Stimulated activated CD4-positive, alpha-beta T cell treated with anti-CD3 and anti-CD28 coated beads, Interleukin-12 subunit alpha, Interleukin-12 subunit beta, amount 100 ng/mL, for 4 hours (primary cell): ENCODE data around the gene HDAC1.
"Not testable (repeated sequence)": the region's sequence is repeated elsewhere in the genome, so short reads cannot be mapped to it uniquely, and the experiment has no call there.

ENCODE experiments used
- DNase-seq: peaks from one replicate; pipeline ENCODE4 v3.0.0-alpha.2; 2020

The HDAC1 gene

GRCh38 chr1:32274646-32275340 is 17.1 kb upstream of the HDAC1 start:
- no peak for DNase-seq

GRCh38 chr1:32275424-32275823 is 16.5 kb upstream of the HDAC1 start:
- DNase-seq: no peak

GRCh38 chr1:32276032-32276782 is 15.7 kb upstream of the HDAC1 start:
- no peak for DNase-seq

DNA sequence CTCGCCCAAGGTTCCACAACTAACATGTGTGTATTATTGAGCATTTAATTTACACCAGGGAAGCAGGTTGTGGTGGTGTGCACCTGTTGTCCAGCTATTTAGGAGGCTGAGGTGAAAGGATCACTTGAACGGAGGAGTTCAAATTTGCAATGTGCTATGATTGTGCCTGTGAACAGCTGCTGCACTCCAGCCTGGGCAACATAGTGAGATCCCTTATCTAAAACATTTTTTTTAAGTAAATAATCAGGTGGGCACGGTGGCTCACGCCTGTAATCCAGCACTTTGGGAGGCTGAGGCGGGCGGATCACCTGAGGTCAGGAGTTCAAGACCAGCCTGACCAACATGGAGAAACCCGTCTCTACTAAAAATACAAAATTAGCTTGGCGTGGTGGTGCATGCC is 7.1 kb upstream of the HDAC1 start:
- not testable (repeated sequence) for DNase-seq

DNA sequence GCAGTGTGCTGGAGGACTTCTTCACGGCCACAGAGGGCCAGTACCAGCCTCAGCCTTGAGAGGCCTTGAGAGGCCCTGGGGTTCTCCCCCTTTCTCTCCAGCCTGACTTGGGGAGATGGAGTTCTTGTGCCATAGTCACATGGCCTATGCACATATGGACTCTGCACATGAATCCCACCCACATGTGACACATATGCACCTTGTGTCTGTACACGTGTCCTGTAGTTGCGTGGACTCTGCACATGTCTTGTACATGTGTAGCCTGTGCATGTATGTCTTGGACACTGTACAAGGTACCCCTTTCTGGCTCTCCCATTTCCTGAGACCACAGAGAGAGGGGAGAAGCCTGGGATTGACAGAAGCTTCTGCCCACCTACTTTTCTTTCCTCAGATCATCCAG is 6.2 kb upstream of the HDAC1 start:
- DNase-seq: no peak

- no peak for DNase-seq
Observed at GRCh38 chr1:32286763-32287162, 5.1 kb upstream of the HDAC1 start.

- no peak for DNase-seq
Observed at GRCh38 chr1:32289256-32289655, 2.6 kb upstream of the HDAC1 start.

- no peak for DNase-seq
Observed at GRCh38 chr1:32291145-32291707, 657 bp upstream of the HDAC1 start.

GRCh38 chr1:32298211-32298610 is 6.3 kb downstream of the HDAC1 start:
- not testable (repeated sequence) for DNase-seq

DNA sequence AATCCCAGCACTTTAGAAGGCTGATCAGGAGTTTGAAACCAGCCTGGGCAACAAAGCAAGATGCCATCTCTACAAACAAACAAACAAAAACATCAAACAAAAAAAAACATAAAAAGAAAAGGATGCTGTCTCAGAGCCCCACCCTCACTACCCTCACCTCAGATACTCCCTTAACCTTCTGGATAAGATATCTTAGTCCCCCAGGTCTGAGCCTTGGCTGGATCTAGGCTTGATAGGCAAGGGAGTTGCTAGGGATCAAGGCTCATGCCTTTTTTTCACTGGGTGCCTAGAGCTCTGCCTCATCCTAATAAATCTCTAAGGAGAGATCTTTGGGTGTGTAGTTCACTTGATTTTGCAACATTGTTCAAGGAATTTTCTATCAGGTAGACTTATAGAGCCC is 7.4 kb downstream of the HDAC1 start:
- DNase-seq: no peak

DNA sequence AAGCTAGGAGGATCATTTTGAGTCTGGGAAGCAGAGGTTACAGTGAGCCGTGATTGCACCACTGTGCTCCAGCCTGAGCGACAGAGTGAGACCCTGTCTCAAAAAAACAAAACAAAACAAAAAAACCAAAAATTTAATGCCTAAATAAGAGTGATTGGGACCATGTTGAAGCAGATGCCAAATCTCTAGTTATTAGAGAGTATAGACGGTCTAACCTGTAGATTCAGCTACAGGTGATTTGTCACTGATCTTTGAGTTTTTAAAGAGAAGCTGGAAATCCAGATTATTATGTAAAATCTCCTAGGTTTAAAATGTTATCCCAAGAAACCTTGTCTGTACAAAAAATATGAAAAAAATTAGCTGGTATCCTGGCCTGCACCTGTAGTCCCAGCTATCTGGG is 11.5 kb downstream of the HDAC1 start:
- DNase-seq: no peak

GRCh38 chr1:32303997-32304622 is 12.2 kb downstream of the HDAC1 start:
- no peak for DNase-seq

- no peak for DNase-seq
Observed at GRCh38 chr1:32305310-32305709, 13.4 kb downstream of the HDAC1 start.

- DNase-seq: no peak
Observed at GRCh38 chr1:32307324-32307723, 15.4 kb downstream of the HDAC1 start.

- DNase-seq: no peak
Observed at GRCh38 chr1:32309960-32310359, 18.1 kb downstream of the HDAC1 start.

- no peak for DNase-seq
Observed at GRCh38 chr1:32311709-32312393, 20.0 kb downstream of the HDAC1 start.

DNA sequence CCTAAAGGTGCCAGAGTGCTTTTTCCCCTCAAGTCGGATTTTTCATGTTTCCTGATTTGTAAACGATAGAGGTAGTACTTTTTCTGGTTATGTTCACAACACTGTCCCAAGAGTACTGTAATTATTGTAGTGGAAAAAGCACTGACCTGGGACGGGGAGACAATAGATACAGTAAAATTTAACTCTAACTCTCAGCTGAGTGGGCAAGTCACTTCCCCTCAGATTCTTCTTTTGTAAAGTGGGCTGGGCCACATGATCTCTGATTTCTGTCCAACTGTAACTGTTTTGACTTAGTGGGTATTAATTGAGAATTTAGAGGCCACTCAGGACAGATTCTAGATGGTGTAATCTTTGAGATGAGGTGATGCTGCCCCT is 25.0 kb downstream of the HDAC1 start:
- DNase-seq: no peak

- DNase-seq: no peak
Observed at GRCh38 chr1:32318127-32318869, 26.4 kb downstream of the HDAC1 start.

GRCh38 chr1:32321712-32322291 is 29.9 kb downstream of the HDAC1 start:
- DNase-seq: no peak

- no peak for DNase-seq
Observed at GRCh38 chr1:32327204-32327603, 35.3 kb downstream of the HDAC1 start.

- no peak for DNase-seq
Observed at GRCh38 chr1:32329931-32330466, 38.1 kb downstream of the HDAC1 start.
